BLaER1 treated with 17β-estradiol and CSF1 and Interleukin-3, amounts not matched to agents 10 nM and 100 nM (cell line): ENCODE results near the gene COL26A1.

Experiments
- H3K27ac ChIP-seq, 11 experiments: shearing (Covaris generic); formaldehyde crosslinking; 2 replicates each; pipeline ENCODE4 v1.8.1; 2022
- H3K27me3 ChIP-seq, 11 experiments: shearing (Covaris generic); formaldehyde crosslinking; 2 replicates each; pipeline ENCODE4 v1.8.1; 2022
- H3K36me3 ChIP-seq, 11 experiments: shearing (Covaris generic); formaldehyde crosslinking; 2 replicates each; pipeline ENCODE4 v1.8.1; 2022
- H3K4me1 ChIP-seq, 10 experiments: shearing (Covaris generic); formaldehyde crosslinking; 2 replicates each; pipeline ENCODE4 v1.8.1; 2022
- H3K4me2 ChIP-seq, 11 experiments: shearing (Covaris generic); formaldehyde crosslinking; 2 replicates each; pipeline ENCODE4 v1.8.1; 2022
- H3K4me3 ChIP-seq, 10 experiments: shearing (Covaris generic); formaldehyde crosslinking; 2 replicates each; pipeline ENCODE4 v1.8.1; 2022
- H3K9ac ChIP-seq, 11 experiments: shearing (Covaris generic); formaldehyde crosslinking; 2 replicates each; pipeline ENCODE4 v1.8.1; 2022
- H3K9me3 ChIP-seq, 11 experiments: shearing (Covaris generic); formaldehyde crosslinking; replicated peaks in 1 of 11; 2 replicates each; pipeline ENCODE4 v1.8.1; 2022
- H4K20me1 ChIP-seq, 11 experiments: shearing (Covaris generic); formaldehyde crosslinking; 2 replicates each; pipeline ENCODE4 v1.8.1; 2022
- Cebpa-rat ChIP-seq, 11 experiments: shearing (Covaris generic); IDR thresholded peaks; 2 replicates each; pipeline ENCODE4 v1.8.1; 2022

Gene COL26A1

DNA sequence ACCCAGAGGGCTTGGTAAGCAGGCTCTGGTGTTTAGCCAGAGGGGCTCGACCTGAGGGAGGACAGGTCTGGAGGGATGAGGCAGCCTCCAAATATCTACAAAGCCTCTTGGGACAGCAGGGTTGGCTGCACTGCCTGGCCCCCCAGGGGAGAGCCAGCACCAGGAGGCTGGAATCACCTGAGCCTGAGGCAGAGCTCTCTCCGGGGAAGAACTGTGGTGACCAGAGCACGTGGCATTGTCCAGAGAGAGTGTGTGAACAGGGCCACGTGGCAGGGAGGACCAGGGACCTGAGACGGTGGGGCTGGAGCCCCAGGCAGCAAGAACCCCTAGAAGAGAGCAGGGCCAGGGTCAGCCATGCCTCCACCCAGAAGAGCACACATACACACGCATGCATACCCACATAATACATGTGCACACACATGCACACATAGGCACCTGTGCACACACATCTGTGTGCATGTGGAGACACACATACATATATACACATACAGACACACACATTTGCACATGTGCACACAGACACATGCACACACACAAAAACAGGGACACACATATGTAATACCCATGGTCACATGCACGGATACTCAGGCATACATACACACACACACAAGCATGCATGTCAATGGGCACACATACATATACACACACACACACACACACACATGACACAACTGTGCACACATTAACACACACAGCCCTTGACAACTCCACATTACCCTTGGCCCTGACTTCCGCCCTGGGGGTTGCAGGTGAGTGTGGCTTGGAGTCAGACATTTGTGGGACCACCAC is 171.5 kb downstream of the COL26A1 start:
- H3K27ac ChIP-seq = no peak overlapping the region
- peaks cover 0 to 7% (median 0%) of the 10 kb centered on the region in 11 experiments; a peak in 2 of 22 replicates for H3K9me3 ChIP-seq
- H3K4me3 ChIP-seq = no peak overlapping the region
- no peak for TF ChIP-seq Cebpa-rat (IDR thresholded peaks at IDR 0.05)
- no peaks in the 10 kb centered on the region for H3K27me3 ChIP-seq
- peaks cover 0 to 42% (median 22%) of the 10 kb centered on the region in 10 experiments; a peak in 16 of 20 replicates for H3K4me1 ChIP-seq
- H3K36me3 ChIP-seq = no peaks in the 10 kb centered on the region
- H3K4me2 ChIP-seq = peak overlapping the region in 8 of 11 experiments; percentile 2 to 72 (median 52); a peak in 15 of 22 replicates
- peak overlapping the region in 1 of 11 experiments; percentile 14; a peak in 1 of 22 replicates for H3K9ac ChIP-seq
- H4K20me1 ChIP-seq = peaks cover 0 to 15% (median 0%) of the 10 kb centered on the region in 11 experiments; a peak in 2 of 22 replicates

DNA sequence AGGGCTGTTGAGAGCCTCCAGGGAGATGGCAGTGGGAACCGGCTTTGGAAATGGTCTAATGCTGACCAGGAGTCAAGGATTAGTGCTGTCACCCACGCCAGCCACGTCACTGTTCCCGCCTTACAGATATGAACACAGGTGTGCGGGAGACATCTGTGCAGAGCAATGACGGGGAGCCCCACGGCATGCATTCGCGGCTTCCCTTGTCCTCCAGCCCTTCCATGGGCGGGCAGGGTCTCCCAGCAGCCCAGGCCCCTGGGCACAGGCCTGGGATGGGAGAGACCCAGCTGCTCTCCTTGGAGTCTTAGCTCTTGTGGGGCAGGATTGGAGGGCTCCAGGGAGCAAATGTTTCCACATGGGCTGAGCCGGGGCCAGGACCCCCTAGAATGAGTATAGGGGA is 172.2 kb downstream of the COL26A1 start:
- Histone ChIP-seq H3K4me1 (peaks cover 0 to 48% (median 27%) of the 10 kb centered on the region in 10 experiments; a peak in 16 of 20 replicates), H3K27me3 (no peaks in the 10 kb centered on the region), H3K9me3 (peaks cover 0 to 4% (median 0%) of the 10 kb centered on the region in 11 experiments; a peak in 2 of 22 replicates), H4K20me1 (peaks cover 0 to 15% (median 0%) of the 10 kb centered on the region in 11 experiments; a peak in 2 of 22 replicates), H3K4me2 (no peak overlapping the region; a peak in 1 of 22 replicates), H3K4me3 (no peak overlapping the region), H3K9ac (no peak overlapping the region), H3K27ac (no peak overlapping the region), H3K36me3 (no peaks in the 10 kb centered on the region)
- TF ChIP-seq Cebpa-rat (IDR thresholded peaks at IDR 0.05) = no peak

DNA sequence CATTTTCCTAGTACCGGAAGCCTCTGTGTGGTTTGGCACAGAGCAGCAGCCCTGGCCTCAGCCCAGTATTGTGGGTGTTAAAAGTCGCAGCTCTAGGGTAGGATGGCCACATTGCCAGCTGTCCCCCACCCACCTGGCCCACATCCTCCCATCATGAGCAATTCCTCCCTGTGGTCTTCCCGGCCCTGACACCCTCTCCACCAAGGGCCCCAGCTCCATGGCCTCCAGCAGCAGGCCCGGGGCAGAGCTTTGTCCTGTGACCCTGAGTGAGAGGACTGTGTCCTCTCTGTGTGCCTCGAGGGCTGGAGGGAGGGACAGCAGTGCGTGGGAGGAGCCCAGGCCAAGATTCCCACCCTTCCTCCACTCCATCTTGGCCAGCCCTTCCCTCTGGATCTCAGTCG is 172.7 kb downstream of the COL26A1 start:
- H3K9ac ChIP-seq = no peak overlapping the region
- H3K4me3 ChIP-seq = no peak overlapping the region
- peaks cover 0 to 49% (median 27%) of the 10 kb centered on the region in 10 experiments; a peak in 16 of 20 replicates for H3K4me1 ChIP-seq
- H3K36me3 ChIP-seq = no peaks in the 10 kb centered on the region
- H3K9me3 ChIP-seq = peaks cover 0 to 4% (median 0%) of the 10 kb centered on the region in 11 experiments; a peak in 2 of 22 replicates
- peaks cover 0 to 15% (median 0%) of the 10 kb centered on the region in 11 experiments; a peak in 2 of 22 replicates for H4K20me1 ChIP-seq
- H3K4me2 ChIP-seq = no peak overlapping the region; a peak in 1 of 22 replicates
- no peak for TF ChIP-seq Cebpa-rat (IDR thresholded peaks at IDR 0.05)
- H3K27ac ChIP-seq = no peak overlapping the region
- no peaks in the 10 kb centered on the region for H3K27me3 ChIP-seq

DNA sequence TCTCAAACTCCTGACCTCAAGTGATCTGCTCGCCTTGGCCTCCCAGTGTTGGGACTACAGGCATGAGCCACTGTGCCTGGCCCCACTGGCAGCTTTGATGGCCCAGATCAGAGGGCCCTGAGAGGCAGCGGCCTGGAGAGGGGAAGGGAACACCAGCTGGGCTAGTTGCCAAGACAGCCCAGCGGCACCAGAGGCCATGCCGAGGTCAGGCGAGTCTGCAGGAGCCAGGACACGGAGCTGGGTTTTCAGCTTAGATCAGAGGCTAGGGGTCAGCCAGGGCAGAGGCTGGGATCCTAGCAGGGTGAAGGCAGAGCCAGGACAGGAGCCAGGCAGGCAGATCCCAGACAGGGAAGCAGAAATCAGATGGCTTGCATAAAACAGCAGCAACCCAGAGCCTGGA is 173.6 kb downstream of the COL26A1 start:
- H3K9ac ChIP-seq = no peak overlapping the region
- peaks cover 0 to 4% (median 0%) of the 10 kb centered on the region in 11 experiments; a peak in 2 of 22 replicates for H3K9me3 ChIP-seq
- H3K27me3 ChIP-seq = no peaks in the 10 kb centered on the region
- TF ChIP-seq Cebpa-rat (IDR thresholded peaks at IDR 0.05) = no peak
- no peak overlapping the region for H3K4me3 ChIP-seq
- H3K4me1 ChIP-seq = peaks cover 0 to 49% (median 27%) of the 10 kb centered on the region in 10 experiments; a peak in 16 of 20 replicates
- peaks cover 0 to 15% (median 0%) of the 10 kb centered on the region in 11 experiments; a peak in 2 of 22 replicates for H4K20me1 ChIP-seq
- no peak overlapping the region for H3K4me2 ChIP-seq
- H3K36me3 ChIP-seq = no peaks in the 10 kb centered on the region
- H3K27ac ChIP-seq = no peak overlapping the region

DNA sequence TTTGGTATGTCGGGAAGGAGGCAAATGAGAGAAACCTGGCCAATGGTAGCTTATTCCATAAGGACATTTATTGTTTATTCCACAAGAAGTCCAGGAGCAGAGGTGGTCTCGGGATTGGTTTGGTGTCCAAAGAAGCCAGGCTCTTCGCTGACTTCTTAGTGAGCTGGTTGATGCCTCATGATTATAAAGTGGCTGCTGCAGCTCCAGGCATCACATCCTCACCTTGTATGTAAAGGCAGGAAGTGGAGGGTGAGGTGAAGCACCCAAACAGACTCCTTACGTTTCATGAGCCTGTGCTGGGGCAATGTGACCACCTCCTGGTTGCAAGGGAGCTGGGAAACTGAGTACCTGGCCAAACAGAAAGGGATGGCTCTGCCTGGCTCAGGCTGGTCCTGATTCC is 174.0 kb downstream of the COL26A1 start:
- TF ChIP-seq Cebpa-rat (IDR thresholded peaks at IDR 0.05) = no peak
- Histone ChIP-seq H4K20me1 (peaks cover 0 to 15% (median 0%) of the 10 kb centered on the region in 11 experiments; a peak in 2 of 22 replicates), H3K4me3 (no peak overlapping the region), H3K9me3 (peaks cover 0 to 4% (median 0%) of the 10 kb centered on the region in 11 experiments; a peak in 2 of 22 replicates), H3K27me3 (no peaks in the 10 kb centered on the region), H3K36me3 (no peaks in the 10 kb centered on the region), H3K27ac (no peak overlapping the region), H3K4me2 (no peak overlapping the region), H3K9ac (no peak overlapping the region), H3K4me1 (peaks cover 0 to 49% (median 27%) of the 10 kb centered on the region in 10 experiments; a peak in 16 of 20 replicates)

DNA sequence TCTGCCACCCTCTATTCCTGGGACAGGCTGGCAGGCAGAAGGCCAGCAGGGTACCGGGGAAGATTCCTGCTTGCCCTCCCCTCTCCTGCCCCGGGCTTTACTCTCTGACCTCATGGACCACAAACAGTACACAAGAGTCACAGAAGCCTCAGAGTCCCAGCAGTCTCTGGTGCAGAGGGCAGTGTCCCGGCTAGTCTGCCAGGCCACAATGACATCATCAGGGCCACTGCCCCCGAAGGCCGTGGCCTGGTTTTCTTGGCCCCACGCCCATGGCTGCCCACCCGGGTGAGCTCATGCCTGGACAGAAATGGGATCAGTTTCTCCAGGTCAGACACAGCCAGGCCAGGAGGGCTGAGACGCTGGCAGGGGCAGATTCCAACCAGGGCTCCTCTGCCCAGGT is 174.5 kb downstream of the COL26A1 start:
- Histone ChIP-seq H3K36me3 (no peaks in the 10 kb centered on the region), H3K4me2 (0 out of 22 replicates have a peak overlapping the region, but pooled peaks of 1 of the 11 experiments have one; percentile 11), H3K27ac (no peak overlapping the region), H3K4me3 (no peak overlapping the region), H3K4me1 (peaks cover 0 to 49% (median 27%) of the 10 kb centered on the region in 10 experiments; a peak in 16 of 20 replicates), H3K27me3 (no peaks in the 10 kb centered on the region), H4K20me1 (peaks cover 0 to 15% (median 0%) of the 10 kb centered on the region in 11 experiments; a peak in 2 of 22 replicates), H3K9ac (0 out of 22 replicates have a peak overlapping the region, but pooled peaks of 1 of the 11 experiments have one; percentile 18), H3K9me3 (peaks cover 0 to 4% (median 0%) of the 10 kb centered on the region in 11 experiments; a peak in 2 of 22 replicates)
- no peak for TF ChIP-seq Cebpa-rat (IDR thresholded peaks at IDR 0.05)

DNA sequence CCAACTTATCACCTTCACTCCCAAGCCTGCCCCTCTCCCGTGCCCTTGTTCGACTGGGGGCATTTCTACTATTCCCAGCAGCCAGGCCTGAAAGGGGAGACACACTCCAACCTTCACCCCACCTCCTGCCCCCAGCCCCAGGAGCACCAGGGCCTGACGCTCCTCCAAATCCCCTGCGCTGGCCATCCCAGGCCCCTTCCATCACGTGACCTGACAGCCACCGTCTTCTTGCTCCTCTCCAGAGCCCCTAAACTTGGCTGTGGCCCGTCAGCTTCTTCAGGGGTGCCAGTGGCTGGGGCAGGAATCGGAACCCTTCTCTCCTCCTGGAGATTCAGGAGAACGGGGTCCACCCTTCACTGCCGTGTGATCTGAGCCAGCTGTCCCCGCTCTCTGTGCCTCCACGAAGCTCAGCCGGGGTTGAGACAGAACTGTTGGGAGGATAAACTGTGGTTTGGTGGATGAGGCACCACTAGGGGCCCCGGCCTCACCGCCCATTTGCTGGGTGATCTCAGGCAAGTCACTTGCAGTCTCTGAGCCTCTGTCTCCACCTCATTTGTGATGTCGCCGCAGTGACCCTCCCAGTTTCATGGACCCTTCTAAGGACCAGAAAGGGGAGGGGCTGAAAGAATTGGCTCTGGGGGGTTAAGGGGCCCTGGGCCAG is 175.4 kb downstream of the COL26A1 start:
- Histone ChIP-seq H3K36me3 (no peaks in the 10 kb centered on the region), H3K9ac (no peak overlapping the region), H3K4me3 (no peak overlapping the region), H3K4me2 (peak overlapping the region in 6 of 11 experiments; percentile 1 to 57 (median 45); a peak in 8 of 22 replicates), H3K4me1 (peaks cover 0 to 49% (median 27%) of the 10 kb centered on the region in 10 experiments; a peak in 16 of 20 replicates), H4K20me1 (peaks cover 0 to 15% (median 0%) of the 10 kb centered on the region in 11 experiments; a peak in 2 of 22 replicates), H3K9me3 (peaks cover 0 to 4% (median 0%) of the 10 kb centered on the region in 11 experiments; a peak in 2 of 22 replicates), H3K27me3 (no peaks in the 10 kb centered on the region), H3K27ac (no peak overlapping the region)
- TF ChIP-seq Cebpa-rat (IDR thresholded peaks at IDR 0.05) = no peak

DNA sequence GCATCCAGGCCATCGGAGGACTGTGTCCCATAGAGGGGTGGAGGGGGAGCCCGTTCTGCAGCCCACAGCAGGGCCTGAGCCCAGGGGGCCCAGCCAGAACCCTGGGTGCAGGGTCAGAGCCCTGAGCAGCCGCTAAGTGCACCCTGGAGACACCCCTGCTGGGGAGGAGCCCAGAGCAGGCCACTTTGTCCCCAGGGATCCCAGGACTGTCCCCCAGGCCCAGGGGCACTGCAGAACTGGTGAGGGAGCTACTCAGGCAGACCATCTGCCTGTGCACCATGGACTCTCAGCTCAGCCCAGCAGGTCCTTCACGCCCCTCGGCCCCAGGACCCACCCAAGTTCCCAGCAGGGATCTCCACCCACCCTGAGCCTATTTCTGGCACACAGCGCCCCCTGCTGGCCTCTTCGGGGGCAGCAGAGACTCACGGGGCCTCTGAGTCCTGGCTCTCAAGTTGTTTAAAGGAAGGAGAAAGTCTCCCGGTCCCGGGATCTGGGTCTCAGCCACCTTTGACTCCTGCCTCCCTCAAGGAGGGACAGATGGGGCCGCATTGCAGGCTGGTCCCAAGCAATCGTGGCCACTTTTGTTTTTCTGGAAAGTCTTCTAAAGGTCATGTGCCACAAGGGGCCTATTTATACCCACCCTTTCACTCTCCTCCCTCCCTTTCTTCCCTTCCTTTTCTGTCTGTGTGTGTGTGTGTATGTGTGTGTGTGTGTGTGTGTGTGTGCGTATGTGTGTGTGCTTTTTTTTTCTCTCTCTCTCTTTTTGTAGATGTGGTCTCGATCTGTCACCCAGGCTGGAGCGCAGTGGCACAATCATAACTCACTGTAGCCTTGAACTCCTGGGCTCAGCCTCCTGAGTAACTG is 176.2 kb downstream of the COL26A1 start:
- TF ChIP-seq Cebpa-rat (IDR thresholded peaks at IDR 0.05) = no peak
- H4K20me1 ChIP-seq = peaks cover 0 to 15% (median 0%) of the 10 kb centered on the region in 11 experiments; a peak in 2 of 22 replicates
- peaks cover 0 to 44% (median 22%) of the 10 kb centered on the region in 10 experiments; a peak in 16 of 20 replicates for H3K4me1 ChIP-seq
- H3K27ac ChIP-seq = no peak overlapping the region; a peak in 1 of 22 replicates
- H3K9ac ChIP-seq = peak overlapping the region in 6 of 11 experiments; percentile 6 to 58 (median 36); a peak in 9 of 22 replicates
- H3K4me3 ChIP-seq = no peak overlapping the region
- peaks cover 0 to 4% (median 0%) of the 10 kb centered on the region in 11 experiments; a peak in 2 of 22 replicates for H3K9me3 ChIP-seq
- no peaks in the 10 kb centered on the region for H3K27me3 ChIP-seq
- H3K4me2 ChIP-seq = peak overlapping the region; percentile 1 to 57 (median 35); a peak in 12 of 22 replicates
- H3K36me3 ChIP-seq = no peaks in the 10 kb centered on the region
